ENCODE measurements around the gene FXYD6.

FXYD6 gene

DNA sequence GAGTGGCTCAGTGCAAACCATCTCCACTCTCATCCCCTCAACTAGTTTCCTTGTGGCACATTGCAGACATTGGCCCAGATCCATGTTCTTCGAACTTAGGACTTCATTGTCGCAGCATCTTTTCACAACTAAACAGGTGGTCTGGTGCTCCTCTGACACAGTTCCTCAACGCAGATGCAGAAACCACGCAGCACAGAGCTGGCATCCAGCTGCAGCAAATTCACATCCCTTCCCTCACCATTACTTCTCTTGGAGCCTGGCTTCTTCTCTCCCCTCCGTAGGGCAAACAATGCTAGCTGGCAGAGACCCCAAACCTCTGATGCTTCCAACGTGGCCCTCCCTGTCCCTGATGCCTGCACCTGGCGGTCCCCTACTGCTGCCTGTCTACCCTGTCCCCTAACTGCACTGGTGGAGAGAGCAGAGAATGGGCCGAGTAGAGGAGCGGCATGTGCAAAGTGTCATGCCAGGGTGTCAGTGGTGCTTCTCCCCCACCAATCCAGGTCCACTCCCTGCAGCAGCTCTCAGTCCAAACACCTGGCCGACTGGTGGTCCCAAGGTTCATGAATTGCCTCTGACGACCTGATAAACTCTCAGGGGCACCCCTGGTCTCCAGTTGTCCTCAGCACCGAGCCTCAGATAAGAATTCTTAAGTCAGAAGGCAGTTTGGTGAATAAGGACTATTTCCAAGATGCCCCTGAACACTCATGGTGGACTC, 34.6 kb upstream of the FXYD6 start:
- no peak for TF ChIP-seq CTCF (IDR thresholded peaks at IDR 0.05; ENCODE audit: borderline replicate concordance, insufficient read depth, low read depth, low read length)

GRCh38 chr11:117910525-117910924, 34.1 kb upstream of the FXYD6 start:
- TF ChIP-seq CTCF (IDR thresholded peaks at IDR 0.05; ENCODE audit: borderline replicate concordance, insufficient read depth, low read depth, low read length) = no peak
- H3K4me3 ChIP-seq (ENCODE audit: low read depth, low read length) = no peak overlapping the region

More for the DNA sequence above, 34.6 kb upstream of the FXYD6 start:
- H3K4me3 ChIP-seq (ENCODE audit: low read depth, low read length) = no peak overlapping the region

DNA sequence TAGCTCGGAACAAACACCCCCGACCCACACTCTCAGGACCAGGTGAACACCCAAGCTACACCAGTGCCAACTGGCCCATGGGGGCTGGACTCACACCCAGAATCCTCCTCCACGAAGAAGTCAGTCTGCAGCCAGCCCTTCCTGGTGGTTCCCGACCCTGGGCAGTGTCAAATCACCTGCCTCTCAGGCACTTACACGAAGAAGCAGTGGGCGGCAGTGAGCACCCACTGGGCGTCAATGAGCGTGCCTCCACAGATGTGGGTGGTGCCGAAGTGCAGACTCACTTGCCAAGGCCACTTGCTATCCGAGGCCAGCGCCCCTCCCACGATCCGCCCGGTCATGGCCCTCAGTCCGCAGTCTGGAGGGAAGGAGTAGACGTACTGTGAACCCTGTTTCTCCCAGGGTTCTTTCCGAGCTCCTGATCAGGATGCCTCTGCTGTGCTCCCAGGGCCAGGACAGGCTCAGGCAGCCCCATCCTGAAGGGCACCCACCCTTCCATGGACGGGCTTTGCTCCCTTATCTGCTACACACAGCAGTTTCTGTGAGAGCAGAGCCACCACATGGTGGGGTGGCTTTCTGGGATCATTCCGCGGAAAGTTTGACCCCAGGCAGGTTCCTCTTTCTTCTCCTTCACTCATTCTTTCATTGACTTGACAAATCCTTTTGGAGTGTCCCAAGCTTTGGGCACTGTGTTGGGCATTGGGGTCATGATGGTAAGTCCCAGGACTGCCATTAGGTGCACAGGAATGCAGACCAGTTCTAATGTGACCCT, 33.3 kb upstream of the FXYD6 start:
- H3K4me3 ChIP-seq (ENCODE audit: low read depth, low read length) = no peak overlapping the region
- TF ChIP-seq CTCF (IDR thresholded peaks at IDR 0.05; ENCODE audit: borderline replicate concordance, insufficient read depth, low read depth, low read length) = no peak

DNA sequence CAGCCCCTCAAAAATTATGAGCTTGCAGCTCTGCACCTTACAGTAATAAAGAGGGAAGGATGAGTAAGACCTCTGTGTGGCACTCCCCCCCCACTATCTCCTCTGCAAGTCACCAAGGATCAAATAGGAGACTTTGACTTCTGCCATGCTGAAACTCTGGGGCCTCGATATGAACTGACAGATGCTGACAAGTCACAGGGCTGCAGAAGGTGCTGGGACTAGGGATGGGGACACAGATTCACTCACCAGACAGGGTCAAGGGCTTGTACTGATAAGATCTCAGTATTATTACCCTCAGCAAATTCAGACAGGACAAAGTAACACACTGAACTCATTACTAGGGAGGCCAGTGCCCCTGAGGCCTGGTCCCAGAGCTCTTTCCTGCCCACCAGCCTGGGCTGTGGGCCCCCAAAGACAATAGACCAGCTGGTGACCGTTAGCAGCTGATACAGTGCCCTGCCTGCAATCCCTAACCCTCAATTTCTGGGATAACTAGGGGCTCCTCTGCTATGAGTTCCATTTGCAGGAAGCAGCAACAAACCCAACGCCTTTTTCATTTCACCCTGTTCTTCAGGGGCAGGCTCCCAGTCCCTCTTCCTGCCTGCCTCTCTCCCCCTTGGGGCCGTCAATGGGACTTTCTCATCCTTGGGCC, 32.6 kb upstream of the FXYD6 start:
- H3K4me3 ChIP-seq (ENCODE audit: low read depth, low read length) = no peak overlapping the region
- no peak for TF ChIP-seq CTCF (IDR thresholded peaks at IDR 0.05; ENCODE audit: borderline replicate concordance, insufficient read depth, low read depth, low read length)

DNA sequence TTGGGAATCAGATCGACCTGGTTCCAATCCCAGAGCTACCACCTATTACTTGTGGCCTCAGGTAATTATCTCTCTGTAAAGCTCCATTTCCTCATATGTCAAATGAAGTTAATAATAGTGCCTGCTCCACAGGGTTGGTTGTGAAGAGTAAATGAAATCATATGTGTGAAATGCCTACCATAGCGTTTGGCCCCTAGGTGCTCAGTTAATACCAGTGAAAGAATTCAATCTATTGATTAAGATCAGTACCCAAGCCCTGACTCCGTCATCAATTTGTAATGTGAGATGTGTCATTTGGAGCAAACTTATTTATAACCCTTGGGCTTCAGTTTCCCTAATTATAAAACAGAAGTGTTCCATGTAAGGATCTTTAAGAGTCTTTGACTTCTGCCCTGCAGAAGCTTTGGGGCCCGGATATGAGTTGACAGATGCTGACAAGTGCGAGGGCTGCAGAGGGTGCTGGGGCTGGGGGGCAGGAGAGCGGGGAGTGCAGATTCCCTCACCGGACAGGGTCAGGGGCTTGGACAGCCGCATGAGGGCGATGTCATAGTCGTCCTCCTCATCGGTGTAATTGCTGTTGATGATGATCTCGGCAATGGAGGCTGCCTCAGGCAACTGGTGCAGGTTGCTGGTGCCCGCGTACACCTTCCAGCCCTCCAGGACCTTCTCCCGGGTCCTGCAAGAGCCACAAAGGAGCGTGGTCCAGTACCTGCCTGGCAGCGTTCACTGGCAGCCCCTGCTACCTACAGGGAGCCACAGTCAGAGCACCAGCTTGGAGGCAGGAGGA, 31.8 kb upstream of the FXYD6 start:
- H3K4me3 ChIP-seq (ENCODE audit: low read depth, low read length) = no peak overlapping the region
- no peak for TF ChIP-seq CTCF (IDR thresholded peaks at IDR 0.05; ENCODE audit: borderline replicate concordance, insufficient read depth, low read depth, low read length)

- H3K4me3 ChIP-seq (ENCODE audit: low read depth, low read length) = no peak overlapping the region
- TF ChIP-seq CTCF (IDR thresholded peaks at IDR 0.05; ENCODE audit: borderline replicate concordance, insufficient read depth, low read depth, low read length) = no peak
These were observed 31.0 kb upstream of the FXYD6 start for GRCh38 chr11:117907276-117908108.
